Measurements from ENCODE around the gene C10orf143. TPM values are rescaled to one million over a fixed set of nuclear protein-coding genes. Genes with fewer than 3 reads are reported as not detected.

Gene C10orf143
- total RNA-seq, 1 experiment from 2014 or later = 1.6 TPM

DNA sequence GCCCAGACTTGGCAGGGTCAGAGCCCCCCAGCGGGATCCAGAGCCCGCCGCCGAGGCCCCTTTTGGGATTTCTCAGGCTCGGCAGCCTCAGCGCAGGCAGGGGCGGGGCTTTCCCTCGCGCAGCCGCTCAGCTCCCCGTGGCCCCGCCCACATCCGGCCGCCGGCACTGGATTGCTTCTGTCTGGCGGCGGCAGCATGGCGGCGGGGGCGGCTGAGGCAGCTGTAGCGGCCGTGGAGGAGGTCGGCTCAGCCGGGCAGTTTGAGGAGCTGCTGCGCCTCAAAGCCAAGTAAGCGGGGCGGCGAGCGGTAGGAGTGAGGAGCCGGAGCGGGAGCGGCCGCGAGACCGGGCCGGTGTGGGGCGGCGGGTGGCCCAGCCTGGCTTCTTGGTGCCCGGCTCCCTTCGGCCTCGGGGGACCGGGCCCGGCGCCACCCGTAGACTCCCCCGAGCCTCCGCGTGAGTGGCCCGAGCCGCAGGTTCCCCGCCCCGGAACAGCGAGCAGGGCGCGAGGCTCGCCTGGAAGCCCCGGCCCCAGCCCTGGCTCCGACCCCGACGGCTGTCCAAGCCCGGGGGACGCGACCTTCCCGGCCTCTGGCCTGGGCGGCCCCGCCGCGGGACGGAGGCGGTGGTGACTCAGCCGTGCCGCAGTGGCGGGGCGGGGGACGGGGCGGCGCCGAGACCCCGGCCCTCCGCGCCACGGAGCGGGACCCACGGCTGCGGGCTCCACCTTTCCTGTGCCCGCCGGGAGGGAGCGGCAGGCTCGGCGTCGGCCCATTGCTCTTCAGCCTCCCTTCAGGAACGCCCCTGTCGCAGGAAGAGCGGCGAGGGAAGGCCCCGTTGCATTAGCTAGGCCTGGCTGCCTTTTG lies 25.8 kb upstream of the C10orf143 start, which contains the start of gene GLRX3 (continued):
- no peak for TF ChIP-seq E2F1 (CRISPR knock-in tag; IDR thresholded peaks at IDR 0.05)
- TF ChIP-seq CREM (CRISPR knock-in tag; IDR thresholded peaks at IDR 0.05) = no peak
- TF ChIP-seq HMGXB4 (CRISPR knock-in tag; IDR thresholded peaks at IDR 0.05) = peak; percentile 70; the same call in 1 of the 2 replicates
- no peak for TF ChIP-seq CREB1 (CRISPR knock-in tag; IDR thresholded peaks at IDR 0.05)
- TF ChIP-seq FOXP4 (CRISPR knock-in tag; IDR thresholded peaks at IDR 0.05) = no peak
- TF ChIP-seq FOXP1 (CRISPR knock-in tag; IDR thresholded peaks at IDR 0.05; ENCODE audit: borderline replicate concordance) = no peak; the same call in 1 of the 2 replicates
- TF ChIP-seq, protein P1, sequence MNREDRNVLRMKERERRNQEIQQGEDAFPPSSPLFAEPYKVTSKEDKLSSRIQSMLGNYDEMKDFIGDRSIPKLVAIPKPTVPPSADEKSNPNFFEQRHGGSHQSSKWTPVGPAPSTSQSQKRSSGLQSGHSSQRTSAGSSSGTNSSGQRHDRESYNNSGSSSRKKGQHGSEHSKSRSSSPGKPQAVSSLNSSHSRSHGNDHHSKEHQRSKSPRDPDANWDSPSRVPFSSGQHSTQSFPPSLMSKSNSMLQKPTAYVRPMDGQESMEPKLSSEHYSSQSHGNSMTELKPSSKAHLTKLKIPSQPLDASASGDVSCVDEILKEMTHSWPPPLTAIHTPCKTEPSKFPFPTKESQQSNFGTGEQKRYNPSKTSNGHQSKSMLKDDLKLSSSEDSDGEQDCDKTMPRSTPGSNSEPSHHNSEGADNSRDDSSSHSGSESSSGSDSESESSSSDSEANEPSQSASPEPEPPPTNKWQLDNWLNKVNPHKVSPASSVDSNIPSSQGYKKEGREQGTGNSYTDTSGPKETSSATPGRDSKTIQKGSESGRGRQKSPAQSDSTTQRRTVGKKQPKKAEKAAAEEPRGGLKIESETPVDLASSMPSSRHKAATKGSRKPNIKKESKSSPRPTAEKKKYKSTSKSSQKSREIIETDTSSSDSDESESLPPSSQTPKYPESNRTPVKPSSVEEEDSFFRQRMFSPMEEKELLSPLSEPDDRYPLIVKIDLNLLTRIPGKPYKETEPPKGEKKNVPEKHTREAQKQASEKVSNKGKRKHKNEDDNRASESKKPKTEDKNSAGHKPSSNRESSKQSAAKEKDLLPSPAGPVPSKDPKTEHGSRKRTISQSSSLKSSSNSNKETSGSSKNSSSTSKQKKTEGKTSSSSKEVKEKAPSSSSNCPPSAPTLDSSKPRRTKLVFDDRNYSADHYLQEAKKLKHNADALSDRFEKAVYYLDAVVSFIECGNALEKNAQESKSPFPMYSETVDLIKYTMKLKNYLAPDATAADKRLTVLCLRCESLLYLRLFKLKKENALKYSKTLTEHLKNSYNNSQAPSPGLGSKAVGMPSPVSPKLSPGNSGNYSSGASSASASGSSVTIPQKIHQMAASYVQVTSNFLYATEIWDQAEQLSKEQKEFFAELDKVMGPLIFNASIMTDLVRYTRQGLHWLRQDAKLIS (CRISPR knock-in tag; IDR thresholded peaks at IDR 0.05; ENCODE audit: borderline replicate concordance) = 0 out of 2 replicates have a peak, but pooled peaks have one; percentile 37
- TF ChIP-seq, protein P2, sequence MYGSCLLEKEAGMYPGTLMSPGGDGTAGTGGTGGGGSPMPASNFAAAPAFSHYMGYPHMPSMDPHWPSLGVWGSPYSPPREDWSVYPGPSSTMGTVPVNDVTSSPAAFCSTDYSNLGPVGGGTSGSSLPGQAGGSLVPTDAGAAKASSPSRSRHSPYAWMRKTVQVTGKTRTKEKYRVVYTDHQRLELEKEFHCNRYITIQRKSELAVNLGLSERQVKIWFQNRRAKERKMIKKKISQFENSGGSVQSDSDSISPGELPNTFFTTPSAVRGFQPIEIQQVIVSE (CRISPR knock-in tag; IDR thresholded peaks at IDR 0.05; ENCODE audit: borderline replicate concordance) = no peak
- no peak for TF ChIP-seq ZNF138 (CRISPR knock-in tag; conservative IDR thresholded peaks at IDR 0.05)
- peak; percentile 29; the same call in 1 of the 2 replicates for TF ChIP-seq GABPB1 (CRISPR knock-in tag; IDR thresholded peaks at IDR 0.05)
- no peak for TF ChIP-seq CTCF (IDR thresholded peaks at IDR 0.05)
- TF ChIP-seq, protein P3, sequence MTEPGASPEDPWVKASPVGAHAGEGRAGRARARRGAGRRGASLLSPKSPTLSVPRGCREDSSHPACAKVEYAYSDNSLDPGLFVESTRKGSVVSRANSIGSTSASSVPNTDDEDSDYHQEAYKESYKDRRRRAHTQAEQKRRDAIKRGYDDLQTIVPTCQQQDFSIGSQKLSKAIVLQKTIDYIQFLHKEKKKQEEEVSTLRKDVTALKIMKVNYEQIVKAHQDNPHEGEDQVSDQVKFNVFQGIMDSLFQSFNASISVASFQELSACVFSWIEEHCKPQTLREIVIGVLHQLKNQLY (CRISPR knock-in tag; IDR thresholded peaks at IDR 0.05) = no peak
- TF ChIP-seq, protein P4, sequence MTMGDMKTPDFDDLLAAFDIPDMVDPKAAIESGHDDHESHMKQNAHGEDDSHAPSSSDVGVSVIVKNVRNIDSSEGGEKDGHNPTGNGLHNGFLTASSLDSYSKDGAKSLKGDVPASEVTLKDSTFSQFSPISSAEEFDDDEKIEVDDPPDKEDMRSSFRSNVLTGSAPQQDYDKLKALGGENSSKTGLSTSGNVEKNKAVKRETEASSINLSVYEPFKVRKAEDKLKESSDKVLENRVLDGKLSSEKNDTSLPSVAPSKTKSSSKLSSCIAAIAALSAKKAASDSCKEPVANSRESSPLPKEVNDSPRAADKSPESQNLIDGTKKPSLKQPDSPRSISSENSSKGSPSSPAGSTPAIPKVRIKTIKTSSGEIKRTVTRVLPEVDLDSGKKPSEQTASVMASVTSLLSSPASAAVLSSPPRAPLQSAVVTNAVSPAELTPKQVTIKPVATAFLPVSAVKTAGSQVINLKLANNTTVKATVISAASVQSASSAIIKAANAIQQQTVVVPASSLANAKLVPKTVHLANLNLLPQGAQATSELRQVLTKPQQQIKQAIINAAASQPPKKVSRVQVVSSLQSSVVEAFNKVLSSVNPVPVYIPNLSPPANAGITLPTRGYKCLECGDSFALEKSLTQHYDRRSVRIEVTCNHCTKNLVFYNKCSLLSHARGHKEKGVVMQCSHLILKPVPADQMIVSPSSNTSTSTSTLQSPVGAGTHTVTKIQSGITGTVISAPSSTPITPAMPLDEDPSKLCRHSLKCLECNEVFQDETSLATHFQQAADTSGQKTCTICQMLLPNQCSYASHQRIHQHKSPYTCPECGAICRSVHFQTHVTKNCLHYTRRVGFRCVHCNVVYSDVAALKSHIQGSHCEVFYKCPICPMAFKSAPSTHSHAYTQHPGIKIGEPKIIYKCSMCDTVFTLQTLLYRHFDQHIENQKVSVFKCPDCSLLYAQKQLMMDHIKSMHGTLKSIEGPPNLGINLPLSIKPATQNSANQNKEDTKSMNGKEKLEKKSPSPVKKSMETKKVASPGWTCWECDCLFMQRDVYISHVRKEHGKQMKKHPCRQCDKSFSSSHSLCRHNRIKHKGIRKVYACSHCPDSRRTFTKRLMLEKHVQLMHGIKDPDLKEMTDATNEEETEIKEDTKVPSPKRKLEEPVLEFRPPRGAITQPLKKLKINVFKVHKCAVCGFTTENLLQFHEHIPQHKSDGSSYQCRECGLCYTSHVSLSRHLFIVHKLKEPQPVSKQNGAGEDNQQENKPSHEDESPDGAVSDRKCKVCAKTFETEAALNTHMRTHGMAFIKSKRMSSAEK (CRISPR knock-in tag; IDR thresholded peaks at IDR 0.05; ENCODE audit: borderline replicate concordance) = no peak
- TF ChIP-seq ATF6 (CRISPR knock-in tag; IDR thresholded peaks at IDR 0.05) = no peak
- no peak for TF ChIP-seq ZNF423 (CRISPR knock-in tag; IDR thresholded peaks at IDR 0.05)

All from WTC11 (cell line).